ENCODE measurements around the gene EIF4ENIF1.
"Not testable (repeated sequence)": the region's sequence is repeated elsewhere in the genome, so short reads cannot be mapped to it uniquely, and the experiment has no call there.

The EIF4ENIF1 gene

GRCh38 chr22:31445642-31446041 lies 44.0 kb downstream of the EIF4ENIF1 start:
- no peak for DNase-seq (ENCODE audit: low read depth, low spot score)

- no peak for DNase-seq (ENCODE audit: low read depth, low spot score)
Measured at GRCh38 chr22:31443516-31443915, 46.1 kb downstream of the EIF4ENIF1 start.

- DNase-seq (ENCODE audit: low read depth, low spot score): no peak
Measured at GRCh38 chr22:31442768-31443489, 46.7 kb downstream of the EIF4ENIF1 start.

GRCh38 chr22:31441652-31442051 lies 48.0 kb downstream of the EIF4ENIF1 start:
- no peak for DNase-seq (ENCODE audit: low read depth, low spot score)

GRCh38 chr22:31440681-31441080 lies 49.0 kb downstream of the EIF4ENIF1 start:
- DNase-seq (ENCODE audit: low read depth, low spot score): no peak

- no peak for DNase-seq (ENCODE audit: low read depth, low spot score)
Measured at GRCh38 chr22:31439808-31440207, 49.8 kb downstream of the EIF4ENIF1 start.

GRCh38 chr22:31436132-31436531 lies 53.5 kb downstream of the EIF4ENIF1 start:
- no peak for DNase-seq (ENCODE audit: low read depth, low spot score)

GRCh38 chr22:31431950-31432349 lies 57.7 kb downstream of the EIF4ENIF1 start:
- DNase-seq (ENCODE audit: low read depth, low spot score): no peak

- no peak for DNase-seq (ENCODE audit: low read depth, low spot score)
Measured at GRCh38 chr22:31425331-31426050, 64.2 kb downstream of the EIF4ENIF1 start.

GRCh38 chr22:31402350-31402749 lies 87.3 kb downstream of the EIF4ENIF1 start:
- DNase-seq (ENCODE audit: low read depth, low spot score): not testable (repeated sequence)

GRCh38 chr22:31400023-31400397 lies 89.6 kb downstream of the EIF4ENIF1 start:
- DNase-seq (ENCODE audit: low read depth, low spot score): no peak

- DNase-seq (ENCODE audit: low read depth, low spot score): peak; percentile 78
Measured at GRCh38 chr22:31399211-31400022, 90.2 kb downstream of the EIF4ENIF1 start, which contains the start of gene DRG1. Gene DRG1, plus strand, starts transcription at chr22:31399604. Its CDS starts 80 bp downstream, at chr22:31399684.

- DNase-seq (ENCODE audit: low read depth, low spot score): no peak
Measured at GRCh38 chr22:31398231-31398630, 91.4 kb downstream of the EIF4ENIF1 start.

- DNase-seq (ENCODE audit: low read depth, low spot score): no peak
Measured at GRCh38 chr22:31394326-31394725, 95.3 kb downstream of the EIF4ENIF1 start.

GRCh38 chr22:31393893-31394292 lies 95.7 kb downstream of the EIF4ENIF1 start:
- no peak for DNase-seq (ENCODE audit: low read depth, low spot score)
